Activated T-helper 1 cell treated with Interleukin-2 at 50 U/mL for 16 hours (primary cell): ENCODE results near the gene RPGRIP1.
"Not testable (repeated sequence)": the region's sequence is repeated elsewhere in the genome, so short reads cannot be mapped to it uniquely, and the experiment has no call there.

ENCODE experiments used
- DNase-seq: peaks from one replicate; pipeline ENCODE4 v3.0.0-alpha.2; 2020; ENCODE audit warnings: low read depth

RPGRIP1 gene

GRCh38 chr14:21258889-21259787 is 20.7 kb upstream of the RPGRIP1 start:
- DNase-seq = no peak

GRCh38 chr14:21261824-21262223 is 18.1 kb upstream of the RPGRIP1 start:
- no peak for DNase-seq

GRCh38 chr14:21262410-21262809 is 17.5 kb upstream of the RPGRIP1 start:
- DNase-seq = no peak

- DNase-seq = no peak
Measured at GRCh38 chr14:21263284-21264024, 16.4 kb upstream of the RPGRIP1 start.

- DNase-seq = no peak
Measured at GRCh38 chr14:21264025-21264801, 15.7 kb upstream of the RPGRIP1 start.

GRCh38 chr14:21267431-21267845 is 12.4 kb upstream of the RPGRIP1 start:
- no peak for DNase-seq

GRCh38 chr14:21267886-21268616 is 11.8 kb upstream of the RPGRIP1 start:
- no peak for DNase-seq

GRCh38 chr14:21268617-21269251 is 11.1 kb upstream of the RPGRIP1 start:
- DNase-seq = no peak

- DNase-seq = peak; percentile 100
Measured at GRCh38 chr14:21269252-21270046, 10.4 kb upstream of the RPGRIP1 start, which contains the start of gene HNRNPC. HNRNPC (minus strand) TSS chr14:21269442; CDS start chr14:21234193, 35,249 bp downstream.

GRCh38 chr14:21272661-21273060 is 7.2 kb upstream of the RPGRIP1 start:
- DNase-seq = not testable (repeated sequence)

- no peak for DNase-seq
Measured at GRCh38 chr14:21275261-21275858, 4.5 kb upstream of the RPGRIP1 start.

- DNase-seq = no peak
Measured at GRCh38 chr14:21278632-21279031, 1.3 kb upstream of the RPGRIP1 start.

GRCh38 chr14:21281917-21282316 is 2.0 kb downstream of the RPGRIP1 start:
- DNase-seq = not testable (repeated sequence)

GRCh38 chr14:21286516-21286915 is 6.6 kb downstream of the RPGRIP1 start:
- not testable (repeated sequence) for DNase-seq

- DNase-seq = no peak
Measured at GRCh38 chr14:21287168-21287567, 7.3 kb downstream of the RPGRIP1 start.

- not testable (repeated sequence) for DNase-seq
Measured at GRCh38 chr14:21294026-21294425, 14.1 kb downstream of the RPGRIP1 start.

GRCh38 chr14:21298358-21298757 is 18.5 kb downstream of the RPGRIP1 start:
- no peak for DNase-seq

GRCh38 chr14:21299562-21300130 is 19.8 kb downstream of the RPGRIP1 start:
- no peak for DNase-seq

GRCh38 chr14:21300892-21301291 is 21.0 kb downstream of the RPGRIP1 start:
- no peak for DNase-seq
